B cell (primary cell): ENCODE data around the gene PRSS21. TPM values are rescaled to one million over a fixed set of nuclear protein-coding genes. Genes with fewer than 3 reads are reported as not detected.
A peak's percentile ranks its signal among the peaks of the same experiment; 100 is the strongest.

Experiments
- ATAC-seq: fragments of 200-7000 bp; cut with Tn5 transposase; one replicate; pipeline ENCODE4 v1.10.0; 2021; ENCODE audit warnings: low read depth, mild to moderate bottlenecking, moderate number of reproducible peaks, moderate library complexity
- CTCF ChIA-PET: fragments of 350-600 bp; sonication (Branson Sonifier 250); formaldehyde crosslinking; loops from one replicate; lab custom pipeline; 2021; ENCODE audit warnings: antibody characterized with exemption, inconsistent platforms; lab: Charles Lee
- POLR2A ChIA-PET: fragments of 350-600 bp; sonication (Branson Sonifier 250); formaldehyde crosslinking; loops from one replicate; lab custom pipeline; 2021; ENCODE audit warnings: antibody characterized with exemption; lab: Charles Lee
- DNase-seq: peaks from one replicate; pipeline ENCODE4 v3.0.0; 2013
- H2AFZ ChIP-seq: 2 replicates; pipeline ENCODE4 v1.6.1; 2012; ENCODE audit warnings: mild to moderate bottlenecking, low read depth, low read length; ENCODE audit not compliant: insufficient read depth, poor library complexity, severe bottlenecking
- H3K27ac ChIP-seq, 2 donors: 1 replicate in 1 of 2; 2 replicates in 1 of 2; pipeline ENCODE4 v1.5.1; 2012 to 2013; ENCODE audit warnings: low read length in 2 of 2, mild to moderate bottlenecking in 2 of 2, moderate library complexity in 1 of 2
- H3K27me3 ChIP-seq, 4 experiments: fragments of 200-600 bp in 1 of 4; sonication (generic) in 1 of 4; replicated peaks in 1 of 4; 1 replicate in 2 of 4; 2 replicates in 2 of 4; pipeline versions ENCODE4 v1.6.1 to v1.7.0; 2013 to 2016; ENCODE audit warnings: low read length in 3 of 4, mild to moderate bottlenecking in 2 of 4, mixed read lengths in 1 of 4, moderate library complexity in 1 of 4; ENCODE audit not compliant: insufficient read depth in 4 of 4, control insufficient read depth in 3 of 4; ENCODE audit errors: control extremely low read depth in 1 of 4
- H3K36me3 ChIP-seq, 2 experiments: replicated peaks in 1 of 2; 1 replicate in 1 of 2; 2 replicates in 1 of 2; pipeline versions ENCODE4 v1.6.1 to v1.7.1; 2013; ENCODE audit warnings: low read length in 1 of 2; ENCODE audit not compliant: insufficient read depth in 2 of 2, control insufficient read depth in 1 of 2; ENCODE audit errors: control extremely low read depth in 1 of 2, extremely low read depth in 1 of 2
- H3K4me1 ChIP-seq, 2 donors: fragments of 200-600 bp in 1 of 2; sonication (generic) in 1 of 2; 1 replicate in 1 of 2; 2 replicates in 1 of 2; pipeline versions ENCODE4 v1.5.1 to v1.6.1; 2013 to 2017; ENCODE audit warnings: low read length in 2 of 2; ENCODE audit not compliant: control insufficient read depth in 2 of 2, insufficient read depth in 2 of 2
- H3K4me2 ChIP-seq: replicated peaks from 2 replicates; pipeline ENCODE3; 2012; ENCODE audit warnings: mild to moderate bottlenecking, low read depth, low read length; ENCODE audit not compliant: poor library complexity, severe bottlenecking
- H3K4me3 ChIP-seq, 5 experiments: fragments of 200-600 bp in 1 of 5; sonication (generic) in 1 of 5; 1 replicate in 3 of 5; 2 replicates in 2 of 5; pipeline versions ENCODE4 v1.5.1 to v1.7.0; 2011 to 2016; ENCODE audit warnings: low read length in 4 of 5, mild to moderate bottlenecking in 4 of 5, low read depth in 2 of 5, control low read depth in 1 of 5, moderate library complexity in 1 of 5; ENCODE audit not compliant: insufficient read depth in 1 of 5; ENCODE audit errors: control extremely low read depth in 1 of 5, extremely low read depth in 1 of 5
- H3K79me2 ChIP-seq: fragments of 200-600 bp; sonication (generic); one replicate; pipeline ENCODE4 v1.6.0; 2016; ENCODE audit warnings: low read length; ENCODE audit not compliant: control insufficient read depth, insufficient read depth
- H3K9ac ChIP-seq: fragments of 200-600 bp; sonication (generic); 2 replicates; pipeline ENCODE4 v1.6.1; 2017; ENCODE audit warnings: mild to moderate bottlenecking, low read length, moderate library complexity
- H3K9me3 ChIP-seq, 3 donors: one replicate each; pipeline versions ENCODE4 v1.6.1 to v1.7.1; 2013; ENCODE audit warnings: low read length in 2 of 3; ENCODE audit not compliant: control insufficient read depth in 2 of 3, insufficient read depth in 1 of 3; ENCODE audit errors: control extremely low read depth in 1 of 3
- H4K20me1 ChIP-seq: 2 replicates; pipeline ENCODE4 v1.6.0; 2012; ENCODE audit warnings: mild to moderate bottlenecking, low read length; ENCODE audit not compliant: insufficient read depth, control insufficient read depth, poor library complexity, severe bottlenecking
- H3K27ac Mint-ChIP-seq: one replicate; pipeline ENCODE4 v1.8.0; 2021; ENCODE audit warnings: mixed read lengths
- H3K27me3 Mint-ChIP-seq: one replicate; pipeline ENCODE4 v1.8.0; 2021; ENCODE audit warnings: mixed read lengths
- H3K4me1 Mint-ChIP-seq: one replicate; pipeline ENCODE4 v1.8.0; 2021; ENCODE audit warnings: mixed read lengths
- H3K4me3 Mint-ChIP-seq: one replicate; pipeline ENCODE4 v1.8.0; 2021; ENCODE audit warnings: mixed read lengths
- H3K9me3 Mint-ChIP-seq: one replicate; pipeline ENCODE4 v1.8.0; 2022; ENCODE audit warnings: mixed read lengths; ENCODE audit not compliant: insufficient read depth
- CTCF ChIP-seq: fragments of 200-600 bp; IDR thresholded peaks from one replicate; pipeline ENCODE4 v1.8.0; 2022; ENCODE audit warnings: antibody characterized with exemption, mild to moderate bottlenecking
- EZH2 ChIP-seq: IDR thresholded peaks from 2 replicates; pipeline ENCODE4 v1.6.1; 2012; ENCODE audit warnings: borderline replicate concordance, low read depth, mild to moderate bottlenecking, moderate library complexity, low read length; ENCODE audit not compliant: insufficient read depth, poor library complexity, severe bottlenecking
- WGBS: methylation state at CpG from one replicate; pipeline ENCODE4 v1.1.5; 2013; ENCODE audit warnings: missing lambda C conversion rate; ENCODE audit not compliant: insufficient coverage; 5-methylcytosine and 5-hydroxymethylcytosine counted together
- intact Hi-C: fragments of 100-400 bp; cut with micrococcal nuclease; formaldehyde crosslinking; loops from one replicate; pipeline ENCODE4 v1.10.0; 2022
- polyA plus RNA-seq: library from polyadenylated mRNA; depleted of rRNA; stranded (reverse); fragments of >200 nt; gene quantifications from 2 replicates; pipeline ENCODE4 v1.2.3, GENCODE V29; 2012
- total RNA-seq, 2 donors: library from RNA; stranded (reverse); fragments of 120-200 nt in 1 of 2; gene quantifications; 1 replicate in 1 of 2; 2 replicates in 1 of 2; pipeline versions ENCODE4 v1.2.3 to v1.2.4, GENCODE V29; 2013 to 2022

Gene PRSS21
- total and polyA plus RNA-seq, 2 donors (not counting 1 experiment from before 2014, with no cell fraction given): 2.0 to 5.8 TPM

DNA sequence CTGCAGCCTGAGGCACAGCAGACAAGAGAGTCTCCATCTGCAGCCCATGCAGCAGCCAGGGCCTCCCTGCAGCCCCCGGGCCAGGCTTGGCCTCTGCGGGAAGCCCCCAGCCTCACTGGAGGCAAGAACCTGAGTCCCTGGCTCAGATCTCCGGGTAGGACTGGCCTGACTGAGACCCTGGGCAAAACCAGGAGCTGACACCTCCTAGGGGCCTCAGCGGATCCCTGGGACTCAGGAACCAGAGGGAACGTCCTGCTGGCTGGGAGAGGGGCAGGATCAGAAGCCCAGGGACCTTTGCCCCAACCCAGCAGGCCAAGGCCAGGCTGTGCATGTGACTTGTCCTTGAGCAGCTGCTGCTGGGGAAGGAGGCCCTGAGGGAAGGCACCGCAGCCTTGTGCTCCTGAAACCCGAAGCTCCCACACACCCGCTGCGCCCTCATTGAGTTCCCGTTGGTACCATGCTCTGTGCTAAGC, 1.7 kb upstream of the PRSS21 start:
- no peaks in the 10 kb centered on the region for H4K20me1 ChIP-seq
- DNase-seq: no peak
- H3K4me1 ChIP-seq: no peaks in the 10 kb centered on the region
- POLR2A ChIA-PET: no interaction called here
- Mint-ChIP-seq H3K27ac (no peak overlapping the region), H3K9me3 (no peaks in the 10 kb centered on the region), H3K4me3 (no peak overlapping the region), H3K4me1 (no peaks in the 10 kb centered on the region), H3K27me3 (peaks cover 17% of the 10 kb centered on the region)
- no peaks in the 10 kb centered on the region for H3K9me3 ChIP-seq
- no peaks in the 10 kb centered on the region for H3K79me2 ChIP-seq
- no peak for TF ChIP-seq EZH2
- TF ChIP-seq CTCF: no peak
- H3K9ac ChIP-seq: no peak overlapping the region
- intact Hi-C loops: no loop called here
- H3K4me3 ChIP-seq: no peak overlapping the region
- H3K4me2 ChIP-seq: no peak overlapping the region
- no peak overlapping the region for H2AFZ ChIP-seq
- H3K27me3 ChIP-seq: peaks cover 0 to 12% (median 2%) of the 10 kb centered on the region in 4 experiments
- no peak overlapping the region for H3K27ac ChIP-seq
- no peak for ATAC-seq
- H3K36me3 ChIP-seq: no peaks in the 10 kb centered on the region
- WGBS: 73% methylated on average over 5 of the region's 10 CpGs
- CTCF ChIA-PET: no interaction called here

DNA sequence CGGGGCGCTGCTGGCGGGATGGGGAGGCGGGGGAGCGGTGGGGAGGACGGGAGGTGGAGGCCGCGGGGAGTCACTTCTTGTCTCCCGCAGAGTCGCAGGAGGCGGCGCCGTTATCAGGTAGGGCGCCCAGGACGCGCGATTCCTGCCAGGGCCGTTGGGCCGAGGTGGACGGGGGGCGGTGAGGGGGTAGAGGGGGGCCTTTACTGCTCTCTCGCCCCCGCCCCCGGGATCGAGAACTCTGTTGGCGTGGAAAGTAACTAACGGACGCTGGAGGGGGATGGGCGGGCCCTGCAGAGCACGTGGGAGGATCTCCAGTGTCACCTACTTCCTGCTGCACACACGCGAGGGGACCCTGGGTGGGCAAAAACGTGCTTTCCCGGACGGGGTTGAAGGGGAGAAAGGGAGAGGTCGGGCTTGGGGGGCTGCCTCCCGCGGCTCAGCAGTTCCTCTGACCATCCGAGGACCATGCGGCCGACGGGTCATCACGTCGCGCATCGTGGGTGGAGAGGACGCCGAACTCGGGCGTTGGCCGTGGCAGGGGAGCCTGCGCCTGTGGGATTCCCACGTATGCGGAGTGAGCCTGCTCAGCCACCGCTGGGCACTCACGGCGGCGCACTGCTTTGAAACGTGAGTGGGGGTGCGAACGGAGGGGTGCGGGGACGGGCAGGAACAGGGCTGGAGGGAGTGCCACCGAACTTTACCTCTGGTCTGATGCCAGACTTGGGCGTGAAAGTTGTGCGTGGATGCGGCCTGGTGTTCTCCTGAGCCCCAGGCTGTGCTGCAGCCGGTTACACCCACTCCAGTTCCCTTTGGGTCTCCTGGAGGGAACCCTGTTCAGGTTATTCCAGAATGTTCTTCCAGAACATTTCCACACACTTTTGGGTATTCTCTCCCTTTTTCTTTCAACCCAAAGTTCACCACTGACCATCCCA, 569 bp downstream of the PRSS21 start:
- no peak overlapping the region for H3K27ac ChIP-seq
- no peaks in the 10 kb centered on the region for H3K9me3 ChIP-seq
- no peak overlapping the region for H3K9ac ChIP-seq
- no peaks in the 10 kb centered on the region for H3K4me1 ChIP-seq
- ChIA-PET POLR2A (no interaction called here), CTCF (no interaction called here)
- ATAC-seq (no peak), DNase-seq (no peak)
- no peak overlapping the region for H3K4me3 Mint-ChIP-seq
- no peaks in the 10 kb centered on the region for H3K79me2 ChIP-seq
- intact Hi-C loops: no loop called here
- no peaks in the 10 kb centered on the region for H3K9me3 Mint-ChIP-seq
- no peak for TF ChIP-seq CTCF
- no peak for TF ChIP-seq EZH2
- peak overlapping the region; percentile 22 for H2AFZ ChIP-seq
- no peaks in the 10 kb centered on the region for H3K36me3 ChIP-seq
- H3K4me2 ChIP-seq: peak overlapping the region; percentile 42
- no peaks in the 10 kb centered on the region for H4K20me1 ChIP-seq
- H3K27me3 Mint-ChIP-seq: peaks cover 11% of the 10 kb centered on the region
- H3K27me3 ChIP-seq: peaks cover 0 to 4% (median 0%) of the 10 kb centered on the region in 4 experiments
- 85% methylated on average over 66 of the region's 68 CpGs for WGBS
- no peaks in the 10 kb centered on the region for H3K4me1 Mint-ChIP-seq
- peak overlapping the region in 1 of 5 experiments; percentile 21 for H3K4me3 ChIP-seq
- no peak overlapping the region for H3K27ac Mint-ChIP-seq
